OCI-LY3 (cell line): ENCODE measurements around the gene HIBADH.

Source experiments
- CTCF ChIP-seq: fragments of 200-600, 300-600 bp; sonication (generic); IDR thresholded peaks from 2 replicates; pipeline ENCODE4 v1.5.1; 2014; ENCODE audit warnings: antibody characterized with exemption, low read length, low read depth
- EZH2phosphoT487 ChIP-seq: fragments of 200-600 bp; shearing (Covaris generic); IDR thresholded peaks from 2 replicates; pipeline ENCODE4 v1.6.1; 2018; ENCODE audit warnings: antibody characterized with exemption, mixed run types, low read depth

- TF ChIP-seq CTCF (no peak), EZH2phosphoT487 (no peak)
These were observed 41.9 kb upstream of the HIBADH start for GRCh38 chr7:27704422-27705199.
